Measurements from ENCODE around the gene FXYD6.
"Not testable (repeated sequence)": the region's sequence is repeated elsewhere in the genome, so short reads cannot be mapped to it uniquely, and the experiment has no call there.

The FXYD6 gene

DNA sequence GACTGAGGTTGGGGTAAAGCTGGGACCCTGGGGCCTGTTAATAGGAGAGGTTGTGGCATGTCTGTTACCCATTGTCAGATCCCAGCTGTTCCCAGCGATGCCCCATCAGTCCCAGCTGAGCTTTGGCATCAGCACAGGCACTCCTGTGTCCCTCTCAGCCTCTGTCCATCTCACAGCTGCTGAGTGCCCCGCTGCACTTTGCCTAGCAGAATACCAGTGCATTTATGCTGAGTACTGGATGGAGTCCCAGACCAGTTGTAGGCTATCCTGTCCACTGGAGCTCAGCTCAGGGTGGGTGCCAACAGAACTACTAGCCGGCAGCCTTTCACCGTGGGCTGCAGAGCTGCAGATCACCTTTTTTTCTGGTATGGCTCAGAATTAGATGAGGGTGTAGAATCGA, 9.9 kb downstream of the FXYD6 start:
- no peaks in the 10 kb centered on the region for H3K79me2 ChIP-seq (ENCODE audit: insufficient read depth, low read depth)
- H3K9ac ChIP-seq, result no peak overlapping the region
- H4K20me1 ChIP-seq (ENCODE audit: insufficient read depth), result no peaks in the 10 kb centered on the region
- H3K4me1 ChIP-seq (ENCODE audit: low read depth, poor library complexity, severe bottlenecking), result peaks cover 18% of the 10 kb centered on the region
- no peak overlapping the region for H3K4me3 ChIP-seq (IDR thresholded peaks at IDR 0.05; ENCODE audit: insufficient read depth, low read depth, low read length)
- no peaks in the 10 kb centered on the region for H3K27me3 ChIP-seq (ENCODE audit: insufficient read depth, low read depth)
- no peak for TF ChIP-seq CTCF (conservative IDR thresholded peaks at IDR 0.05; ENCODE audit: low read depth, low read length)
- H2AFZ ChIP-seq (ENCODE audit: low read depth), result no peak overlapping the region
- H3K36me3 ChIP-seq (ENCODE audit: insufficient read depth), result no peaks in the 10 kb centered on the region
- H3K27ac ChIP-seq, result no peak overlapping the region
- H3K4me2 ChIP-seq, result no peak overlapping the region

- not testable (repeated sequence) for H3K4me2 ChIP-seq; H3K36me3 ChIP-seq (ENCODE audit: insufficient read depth); H3K79me2 ChIP-seq (ENCODE audit: insufficient read depth, low read depth); H3K9ac ChIP-seq; H3K27me3 ChIP-seq (ENCODE audit: insufficient read depth, low read depth); H3K4me3 ChIP-seq (IDR thresholded peaks at IDR 0.05; ENCODE audit: insufficient read depth, low read depth, low read length); H4K20me1 ChIP-seq (ENCODE audit: insufficient read depth); H2AFZ ChIP-seq (ENCODE audit: low read depth); H3K27ac ChIP-seq
- peaks cover 13% of the 10 kb centered on the region for H3K4me1 ChIP-seq (ENCODE audit: low read depth, poor library complexity, severe bottlenecking)
These were observed 10.9 kb downstream of the FXYD6 start for GRCh38 chr11:117865546-117865945.

DNA sequence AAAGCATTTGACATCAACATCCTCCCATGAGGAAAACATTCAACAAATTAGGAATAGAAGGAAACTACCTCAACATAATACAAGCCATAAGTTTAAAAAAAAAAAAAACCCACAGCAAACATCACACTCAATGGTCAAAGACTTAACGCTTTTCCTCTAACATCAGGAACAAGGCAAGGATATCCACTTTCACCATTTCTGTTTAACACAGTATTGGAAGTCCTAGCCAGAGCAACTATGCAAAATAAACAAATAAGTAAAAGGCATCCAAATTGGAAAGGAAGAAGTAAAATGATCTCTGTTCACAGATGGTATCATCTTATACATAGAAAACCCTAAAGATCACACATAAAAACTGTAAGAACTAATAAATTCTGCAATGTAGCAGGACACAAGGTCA, 13.1 kb downstream of the FXYD6 start:
- Histone ChIP-seq H2AFZ (ENCODE audit: low read depth) (no peak overlapping the region), H3K4me1 (ENCODE audit: low read depth, poor library complexity, severe bottlenecking) (no peaks in the 10 kb centered on the region), H4K20me1 (ENCODE audit: insufficient read depth) (no peaks in the 10 kb centered on the region), H3K4me2 (no peak overlapping the region), H3K9ac (no peak overlapping the region), H3K4me3 (IDR thresholded peaks at IDR 0.05; ENCODE audit: insufficient read depth, low read depth, low read length) (no peak overlapping the region), H3K27me3 (ENCODE audit: insufficient read depth, low read depth) (no peaks in the 10 kb centered on the region), H3K79me2 (ENCODE audit: insufficient read depth, low read depth) (no peaks in the 10 kb centered on the region), H3K36me3 (ENCODE audit: insufficient read depth) (no peaks in the 10 kb centered on the region), H3K27ac (no peak overlapping the region)
- no peak for TF ChIP-seq CTCF (conservative IDR thresholded peaks at IDR 0.05; ENCODE audit: low read depth, low read length)

DNA sequence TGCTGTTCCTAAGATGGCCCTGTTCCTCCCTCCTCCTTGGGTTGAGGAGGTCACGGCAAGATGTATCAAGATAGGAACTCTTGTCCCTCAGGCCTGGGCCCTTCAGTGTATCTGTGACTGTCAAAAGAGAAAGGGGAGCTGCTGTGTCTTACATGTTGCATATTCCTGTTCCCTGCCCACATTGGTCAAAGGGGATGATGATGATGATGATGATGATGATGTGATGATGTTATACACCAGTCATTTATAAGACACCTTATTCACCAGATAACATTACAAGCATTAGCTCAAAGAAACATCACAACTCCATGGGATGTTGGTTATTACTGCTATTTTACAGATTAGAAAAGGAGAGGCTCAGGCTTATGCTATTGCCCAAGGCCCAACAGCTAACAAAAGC, 13.7 kb downstream of the FXYD6 start:
- Histone ChIP-seq H4K20me1 (ENCODE audit: insufficient read depth) (no peaks in the 10 kb centered on the region), H3K27ac (no peak overlapping the region), H3K79me2 (ENCODE audit: insufficient read depth, low read depth) (no peaks in the 10 kb centered on the region), H3K27me3 (ENCODE audit: insufficient read depth, low read depth) (no peaks in the 10 kb centered on the region), H2AFZ (ENCODE audit: low read depth) (no peak overlapping the region), H3K4me1 (ENCODE audit: low read depth, poor library complexity, severe bottlenecking) (no peaks in the 10 kb centered on the region), H3K36me3 (ENCODE audit: insufficient read depth) (no peaks in the 10 kb centered on the region), H3K9ac (no peak overlapping the region), H3K4me3 (IDR thresholded peaks at IDR 0.05; ENCODE audit: insufficient read depth, low read depth, low read length) (no peak overlapping the region), H3K4me2 (no peak overlapping the region)
- TF ChIP-seq CTCF (conservative IDR thresholded peaks at IDR 0.05; ENCODE audit: low read depth, low read length), result no peak

DNA sequence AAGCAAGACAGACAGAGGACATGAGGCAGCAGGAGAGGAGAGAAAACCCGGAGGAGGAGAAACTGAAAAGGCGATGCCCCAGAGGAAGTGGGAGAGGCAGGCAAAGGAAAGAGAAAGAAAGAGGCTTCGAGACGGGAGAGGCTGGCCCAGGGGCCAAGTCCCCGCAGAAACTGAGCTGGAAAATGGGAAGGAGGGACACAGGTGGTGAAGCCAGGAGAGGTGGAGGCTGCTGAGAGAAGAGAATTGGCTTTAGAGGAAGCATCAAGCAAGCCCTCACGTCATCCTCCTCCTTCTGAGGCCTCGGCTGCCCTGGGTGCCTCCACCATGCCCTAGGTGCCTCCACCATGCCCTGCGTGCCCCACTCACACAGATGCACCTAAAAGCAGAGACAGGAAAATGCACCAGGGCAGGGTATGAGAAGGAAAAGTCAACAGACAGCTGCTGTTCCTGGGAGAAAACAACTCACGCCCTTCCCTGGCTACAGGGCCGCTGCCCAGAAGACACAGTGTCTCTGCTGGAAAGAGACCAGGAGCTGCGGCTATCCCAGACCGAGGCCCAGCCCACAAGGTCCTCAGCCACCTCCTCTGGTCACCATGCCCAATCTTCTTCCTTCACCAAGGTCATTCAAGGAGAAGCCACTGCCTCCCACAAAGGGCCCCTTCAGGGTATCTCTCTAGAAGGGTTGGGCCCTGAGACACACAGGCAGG, 14.3 kb downstream of the FXYD6 start:
- Histone ChIP-seq H2AFZ (ENCODE audit: low read depth) (no peak overlapping the region), H3K79me2 (ENCODE audit: insufficient read depth, low read depth) (no peaks in the 10 kb centered on the region), H4K20me1 (ENCODE audit: insufficient read depth) (no peaks in the 10 kb centered on the region), H3K27me3 (ENCODE audit: insufficient read depth, low read depth) (no peaks in the 10 kb centered on the region), H3K4me3 (IDR thresholded peaks at IDR 0.05; ENCODE audit: insufficient read depth, low read depth, low read length) (no peak overlapping the region), H3K36me3 (ENCODE audit: insufficient read depth) (no peaks in the 10 kb centered on the region), H3K9ac (no peak overlapping the region), H3K27ac (no peak overlapping the region), H3K4me2 (no peak overlapping the region), H3K4me1 (ENCODE audit: low read depth, poor library complexity, severe bottlenecking) (no peaks in the 10 kb centered on the region)
- TF ChIP-seq CTCF (conservative IDR thresholded peaks at IDR 0.05; ENCODE audit: low read depth, low read length), result no peak

All from KMS-11 (cell line).